HL-60 (cell line): Measurements from ENCODE around the gene GIPR.

ENCODE experiments used
- DNase-seq, 2 experiments: peaks; one replicate each; pipeline ENCODE4 v3.0.0-alpha.2; 2010 to 2020; ENCODE audit warnings: low read depth in 1 of 2, low spot score in 1 of 2
- H3K27ac ChIP-seq: fragments of 250-450 bp; sonication (Bioruptor Pico); replicated peaks from 2 replicates; pipeline ENCODE4 v1.5.1; 2020; ENCODE audit warnings: mild to moderate bottlenecking, moderate library complexity
- H3K27me3 ChIP-seq: fragments of 250-450 bp; sonication (Bioruptor Pico); 2 replicates; pipeline ENCODE4 v1.5.1; 2021; ENCODE audit warnings: mild to moderate bottlenecking, moderate library complexity; ENCODE audit not compliant: insufficient read depth, poor library complexity, severe bottlenecking
- H3K4me3 ChIP-seq: replicated peaks from 2 replicates; pipeline ENCODE4 v1.5.1; 2011; ENCODE audit warnings: mild to moderate bottlenecking, control low read depth, low read length; ENCODE audit not compliant: insufficient read depth
- CTCF ChIP-seq: IDR thresholded peaks from one replicate; pipeline ENCODE4 v1.5.1; 2011; ENCODE audit warnings: low read length, control low read depth, inconsistent platforms; ENCODE audit not compliant: insufficient read depth
- GABPA ChIP-seq: IDR thresholded peaks from 2 replicates; pipeline ENCODE4 v1.6.1; 2012; ENCODE audit warnings: low read depth
- POLR2AphosphoS5 ChIP-seq: IDR thresholded peaks from 2 replicates; pipeline ENCODE4 v1.6.1; 2012; ENCODE audit warnings: low read depth
- REST ChIP-seq: IDR thresholded peaks from 2 replicates; pipeline ENCODE4 v1.6.1; 2012; ENCODE audit warnings: low read depth; ENCODE audit not compliant: insufficient replicate concordance
- SPI1 ChIP-seq: IDR thresholded peaks from 2 replicates; pipeline ENCODE4 v1.6.1; 2012; ENCODE audit warnings: low read depth, mild to moderate bottlenecking, borderline replicate concordance

GIPR gene

GRCh38 chr19:45632468-45633196, 35.4 kb upstream of the GIPR start:
- H3K27me3 ChIP-seq: no peaks in the 10 kb centered on the region
- H3K4me3 ChIP-seq: no peak overlapping the region
- DNase-seq: no peak
- H3K27ac ChIP-seq: no peak overlapping the region
- no peak for TF ChIP-seq SPI1
- no peak for TF ChIP-seq CTCF
- no peak for TF ChIP-seq REST
- TF ChIP-seq GABPA: no peak
- no peak for TF ChIP-seq POLR2AphosphoS5

GRCh38 chr19:45636275-45636674, 31.7 kb upstream of the GIPR start:
- no peaks in the 10 kb centered on the region for H3K27me3 ChIP-seq
- no peak for DNase-seq
- H3K4me3 ChIP-seq: no peak overlapping the region
- TF ChIP-seq POLR2AphosphoS5: no peak
- TF ChIP-seq REST: no peak
- no peak for TF ChIP-seq SPI1
- TF ChIP-seq CTCF: no peak
- TF ChIP-seq GABPA: no peak
- no peak overlapping the region for H3K27ac ChIP-seq

GRCh38 chr19:45636902-45637301, 31.1 kb upstream of the GIPR start:
- no peak for TF ChIP-seq REST
- no peak for TF ChIP-seq GABPA
- no peak for TF ChIP-seq POLR2AphosphoS5
- no peak for TF ChIP-seq SPI1
- no peak for TF ChIP-seq CTCF
- Histone ChIP-seq H3K27ac (no peak overlapping the region), H3K27me3 (no peaks in the 10 kb centered on the region), H3K4me3 (no peak overlapping the region)
- no peak for DNase-seq
